Activated T-cell treated with anti-CD3 and anti-CD28 coated beads, Interleukin-2, amount 50 U/mL, for 48 hours (primary cell): Measurements from ENCODE around the gene KDM6A.
A peak's percentile ranks its signal among the peaks of the same experiment; 100 is the strongest.
"Not testable (repeated sequence)": the region's sequence is repeated elsewhere in the genome, so short reads cannot be mapped to it uniquely, and the experiment has no call there.

Experiments used
- DNase-seq, 2 experiments: peaks; one replicate each; pipeline ENCODE4 v3.0.0-alpha.2; 2020

KDM6A gene

GRCh38 chrX:44931441-44931973, 58.5 kb downstream of the KDM6A start:
- no peak for DNase-seq

DNA sequence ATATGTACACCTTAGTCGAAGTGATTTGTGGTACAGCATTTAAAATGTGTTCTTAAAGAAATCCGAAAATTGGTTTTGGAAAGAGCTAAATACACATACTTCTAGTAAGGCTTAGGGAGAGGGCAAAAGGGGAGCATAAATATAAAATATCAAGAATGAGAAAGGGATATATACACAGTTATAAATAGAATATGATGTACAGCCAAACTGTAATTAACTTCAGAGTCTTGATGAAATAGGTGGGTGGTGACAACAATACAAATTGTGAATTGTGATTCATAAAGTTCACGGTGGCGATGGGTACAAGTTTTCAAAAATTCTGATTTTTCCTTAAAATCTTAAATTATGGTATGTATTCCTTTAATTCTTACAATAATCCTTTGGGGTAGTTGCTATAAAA, 62.2 kb downstream of the KDM6A start:
- DNase-seq = no peak

DNA sequence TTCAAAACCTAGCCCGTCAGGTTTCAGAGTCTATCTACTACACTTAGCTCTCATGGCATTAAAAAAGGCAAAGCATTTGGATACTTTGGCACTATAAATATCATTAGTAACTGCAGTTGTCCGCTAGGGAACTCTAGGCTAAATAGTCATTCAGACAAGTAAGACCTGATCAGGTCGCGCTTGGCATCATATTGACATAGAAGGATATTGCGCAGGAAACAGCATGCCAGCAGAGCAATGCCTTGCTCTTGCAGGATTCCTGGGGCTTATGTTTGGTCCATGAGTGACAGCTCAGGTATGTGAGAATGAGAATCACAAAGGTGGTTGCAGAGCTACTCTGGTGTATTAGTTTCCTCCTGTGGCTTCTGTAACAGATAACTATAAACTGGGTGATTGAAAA, 62.7 kb downstream of the KDM6A start:
- no peak for DNase-seq

DNA sequence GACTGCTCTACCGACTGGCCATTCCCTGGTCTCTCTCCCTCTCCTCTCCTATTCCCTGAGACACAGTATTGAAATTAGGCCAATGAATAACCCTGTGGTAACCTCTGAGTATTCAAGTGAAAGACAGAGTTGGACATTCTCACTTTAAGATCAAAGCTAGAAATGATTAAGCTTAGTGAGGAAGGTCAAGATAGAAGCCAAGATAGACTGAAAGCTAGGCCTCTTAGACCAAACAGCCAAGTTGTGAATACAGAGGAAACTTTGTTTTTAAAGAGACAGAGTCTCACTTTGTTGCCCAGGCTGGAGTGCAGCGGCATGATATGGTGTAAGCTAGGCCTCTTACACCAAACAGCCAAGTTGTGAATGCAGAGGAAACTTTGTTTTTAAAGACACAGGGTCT, 64.6 kb downstream of the KDM6A start:
- DNase-seq = no peak

GRCh38 chrX:44938111-44938510, 65.1 kb downstream of the KDM6A start:
- no peak for DNase-seq

GRCh38 chrX:44940541-44940940, 67.6 kb downstream of the KDM6A start:
- DNase-seq = not testable (repeated sequence)

DNA sequence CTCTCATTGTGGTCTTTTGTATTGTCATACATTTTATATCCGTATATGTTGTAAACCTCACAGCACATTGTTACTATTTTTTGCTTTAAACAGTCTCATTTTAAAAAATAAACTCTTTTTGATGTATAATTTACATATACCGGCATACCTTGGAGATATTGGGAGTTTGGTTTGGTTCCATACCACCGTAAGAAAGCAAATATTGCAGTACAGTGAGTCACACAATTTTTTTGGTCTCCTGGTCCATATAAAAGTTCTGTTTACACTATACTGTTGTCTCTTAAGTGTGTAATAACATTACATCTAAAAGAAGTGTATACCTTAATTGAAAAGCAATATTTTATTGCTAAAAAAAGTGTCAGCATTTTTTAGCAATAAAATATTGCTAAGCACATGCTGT, 70.0 kb downstream of the KDM6A start:
- DNase-seq = no peak

DNA sequence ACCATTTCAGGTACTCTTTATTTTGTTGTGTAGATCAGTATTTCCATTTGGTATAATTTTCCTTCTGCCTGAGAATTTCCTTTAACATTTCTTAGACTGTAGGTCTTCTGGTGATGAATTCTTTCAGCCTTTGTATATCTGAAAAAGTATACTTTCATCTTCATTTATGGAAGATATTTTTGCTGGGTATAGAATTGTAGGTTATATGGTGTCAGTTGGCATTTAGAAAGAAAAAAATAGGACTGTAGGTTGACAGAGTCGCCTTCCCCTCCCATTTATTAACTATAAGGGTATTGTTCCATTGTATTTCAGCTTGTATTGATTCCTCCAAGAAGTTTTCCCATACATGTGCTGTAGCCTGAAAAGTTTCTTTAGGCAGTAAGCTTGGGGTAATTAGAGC, 71.9 kb downstream of the KDM6A start:
- no peak for DNase-seq

- DNase-seq = peak in 1 of 2 experiments; percentile 32
Measured at GRCh38 chrX:44945736-44946135, 72.7 kb downstream of the KDM6A start.

- DNase-seq = no peak
Measured at GRCh38 chrX:44946771-44947170, 73.8 kb downstream of the KDM6A start.

DNA sequence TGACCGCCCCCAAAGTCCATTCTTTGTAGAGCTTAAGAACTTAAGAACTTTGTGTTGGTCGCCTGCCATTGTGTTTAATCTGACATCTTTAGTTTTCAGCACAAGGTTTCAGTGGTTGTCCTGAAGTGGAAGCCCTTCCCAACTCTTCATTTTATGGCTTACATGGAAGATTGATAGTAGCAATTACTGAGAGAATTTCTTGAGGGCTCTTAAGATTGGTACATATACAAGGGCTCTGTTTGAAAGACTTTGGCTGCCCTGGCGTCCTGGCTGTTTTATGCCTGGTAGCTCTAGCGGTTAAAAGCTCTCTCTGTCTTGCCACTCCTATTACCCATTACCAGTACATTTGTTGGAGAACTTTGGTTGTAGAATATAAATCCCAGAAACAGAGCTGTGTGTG, 75.0 kb downstream of the KDM6A start:
- no peak for DNase-seq

- DNase-seq = no peak
Measured at GRCh38 chrX:44948406-44948805, 75.4 kb downstream of the KDM6A start.

GRCh38 chrX:44949125-44949524, 76.1 kb downstream of the KDM6A start:
- DNase-seq = no peak

GRCh38 chrX:44950471-44951366, 77.7 kb downstream of the KDM6A start:
- DNase-seq = not testable (repeated sequence)

DNA sequence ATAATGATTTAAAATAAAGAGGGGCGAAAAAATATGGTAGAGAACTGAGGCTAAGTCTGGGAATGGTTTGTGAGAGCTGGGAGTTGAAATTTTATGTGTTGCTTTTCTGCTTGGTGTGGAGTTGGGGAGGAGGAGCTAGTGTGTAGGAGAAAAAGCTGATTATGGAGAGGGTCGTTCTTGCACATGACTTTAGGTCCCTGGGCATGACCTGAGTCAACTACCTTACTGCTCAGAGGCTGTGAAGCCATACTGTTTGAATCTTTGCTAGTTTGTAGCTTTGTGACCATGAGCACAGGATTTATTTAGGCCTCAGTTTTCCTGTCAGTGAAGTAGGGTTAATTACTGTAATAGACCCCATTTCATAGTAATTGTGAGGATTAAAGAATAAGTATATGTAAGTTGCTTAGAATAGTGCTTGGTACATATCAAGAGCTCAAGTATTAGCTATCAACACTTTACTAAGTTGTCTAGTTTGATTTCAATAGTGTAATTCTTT, 78.6 kb downstream of the KDM6A start:
- no peak for DNase-seq

GRCh38 chrX:44952329-44953027, 79.5 kb downstream of the KDM6A start:
- no peak for DNase-seq

DNA sequence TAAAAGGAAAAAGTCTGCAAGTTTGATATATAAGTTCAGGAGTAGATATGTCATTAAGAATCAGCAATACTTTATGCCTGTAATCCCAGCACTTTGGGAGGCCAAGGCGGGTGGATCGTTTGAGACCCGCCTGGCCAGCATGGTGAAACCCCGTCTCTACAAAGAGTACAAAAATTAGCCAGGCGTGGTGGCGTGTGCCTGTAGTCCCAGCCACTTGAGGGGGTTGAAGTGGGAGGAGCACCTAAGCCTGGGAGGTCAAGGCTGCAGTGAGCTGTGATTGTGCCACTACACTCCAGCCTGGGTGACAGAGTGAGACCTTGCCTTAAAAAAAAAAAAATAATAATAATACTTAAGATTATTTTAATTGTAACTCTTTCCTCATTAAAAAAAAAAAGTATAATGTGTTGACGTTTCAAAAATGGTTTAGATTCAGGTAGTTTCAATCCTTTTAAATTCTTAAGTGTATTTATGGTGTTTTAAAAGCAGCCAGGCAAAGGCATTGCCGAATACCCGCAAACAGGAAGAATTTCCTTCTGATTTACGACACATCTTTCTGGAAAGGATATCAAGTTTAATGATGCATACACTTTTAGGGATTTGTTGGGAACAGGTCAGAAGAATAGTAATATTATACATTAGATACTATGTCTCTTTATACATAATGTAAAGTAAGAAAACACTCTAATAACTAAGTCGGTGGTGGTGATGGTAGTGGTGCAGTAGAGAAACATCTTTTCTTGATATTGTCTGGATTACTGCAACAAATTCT, 80.9 kb downstream of the KDM6A start:
- DNase-seq = no peak

- no peak for DNase-seq
Measured at GRCh38 chrX:44954562-44954961, 81.6 kb downstream of the KDM6A start.

GRCh38 chrX:44957848-44958247, 84.9 kb downstream of the KDM6A start:
- no peak for DNase-seq

DNA sequence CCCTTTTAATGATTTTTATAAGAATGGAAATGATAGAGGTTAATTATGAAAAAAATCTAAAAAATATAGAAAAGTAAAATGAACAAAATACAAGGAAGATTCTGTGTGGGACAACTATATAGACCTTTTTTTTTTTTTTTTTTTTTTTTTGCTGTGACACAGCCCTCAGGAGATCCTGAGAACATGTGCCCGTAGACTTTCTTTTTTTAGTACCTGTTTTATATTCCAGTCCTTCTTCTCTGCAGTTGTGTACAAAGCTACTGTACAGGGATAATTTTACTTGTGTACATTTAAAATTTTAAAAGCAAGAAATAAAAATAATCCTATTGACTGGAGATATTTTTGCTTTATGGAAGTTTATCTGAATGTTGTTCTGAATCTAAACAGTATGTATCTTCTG, 85.5 kb downstream of the KDM6A start:
- no peak for DNase-seq

- DNase-seq = no peak
Measured at GRCh38 chrX:44961817-44962607, 89.0 kb downstream of the KDM6A start.

DNA sequence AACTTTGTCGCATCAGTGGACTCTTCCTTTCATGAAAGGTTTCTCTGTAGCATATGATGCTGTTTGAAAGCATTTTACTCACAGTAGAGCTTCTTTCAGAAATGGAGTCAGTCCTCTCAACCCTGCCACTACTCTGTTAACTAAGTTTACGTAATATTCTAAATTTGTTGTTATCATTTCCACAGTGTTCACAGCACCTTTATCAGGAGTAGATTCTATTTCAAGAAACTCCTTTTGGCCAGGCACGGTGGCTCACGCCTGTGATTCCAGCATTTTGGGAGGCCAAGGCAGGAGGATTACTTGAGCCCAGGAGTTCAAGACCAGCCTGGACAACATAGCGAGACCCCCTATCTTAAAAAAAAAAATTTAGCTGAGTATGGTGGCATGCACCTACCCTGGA, 90.0 kb downstream of the KDM6A start:
- DNase-seq = no peak
